ENCODE results near the gene GNGT2.

GRCh38 chr17:49241040-49241439 lies 30.7 kb upstream of the GNGT2 start:
- TF ChIP-seq CTCF (IDR thresholded peaks at IDR 0.05; ENCODE audit: poor library complexity): no peak
- no peak for TF ChIP-seq EZH2phosphoT487 (IDR thresholded peaks at IDR 0.05; ENCODE audit: low read depth, severe bottlenecking, unreplicated experiment)
- TF ChIP-seq EZH2 (IDR thresholded peaks at IDR 0.05; ENCODE audit: borderline replicate concordance): no peak
